HG02642 (cell line): ENCODE data around the gene ABTB2.

Source experiments
- ATAC-seq: cut with Tn5 transposase; IDR thresholded peaks from one replicate; pipeline ENCODE4 v1.9.1; 2021; ENCODE audit warnings: mild to moderate bottlenecking; ENCODE audit not compliant: unreplicated experiment, poor library complexity

ABTB2 gene

DNA sequence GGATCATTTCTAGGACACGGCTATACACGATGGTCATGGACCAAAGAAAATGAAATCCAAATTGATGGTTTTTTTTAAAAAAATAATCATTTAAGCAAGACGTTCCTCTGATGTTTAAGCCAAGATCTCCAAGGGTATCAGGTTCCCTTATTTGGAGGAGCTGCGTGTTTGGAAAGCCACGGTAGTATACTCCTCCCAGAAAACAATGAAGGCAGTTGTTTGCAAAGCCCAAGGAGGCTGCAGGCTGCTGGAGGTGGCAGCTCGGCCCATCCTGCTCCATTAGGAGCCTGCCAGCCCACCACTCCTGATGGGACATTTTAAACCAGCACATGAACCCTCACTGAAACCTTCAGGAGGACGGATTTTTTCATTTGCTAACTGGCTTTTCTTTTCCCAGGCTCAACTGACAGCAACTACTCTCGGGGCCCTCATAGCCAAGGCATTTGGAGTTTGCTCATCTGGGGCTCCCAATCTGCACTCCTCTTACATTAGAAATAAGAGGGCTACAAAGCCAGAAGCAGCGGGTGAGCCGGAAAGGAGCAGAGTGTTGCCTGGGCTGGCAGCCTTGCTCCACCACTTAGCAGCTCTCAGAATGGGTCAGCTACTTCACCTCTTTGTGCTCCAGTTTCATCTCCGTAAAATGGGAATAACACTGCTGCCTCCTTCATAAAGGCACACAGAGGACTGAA, 58.4 kb downstream of the ABTB2 start:
- no peak for ATAC-seq

DNA sequence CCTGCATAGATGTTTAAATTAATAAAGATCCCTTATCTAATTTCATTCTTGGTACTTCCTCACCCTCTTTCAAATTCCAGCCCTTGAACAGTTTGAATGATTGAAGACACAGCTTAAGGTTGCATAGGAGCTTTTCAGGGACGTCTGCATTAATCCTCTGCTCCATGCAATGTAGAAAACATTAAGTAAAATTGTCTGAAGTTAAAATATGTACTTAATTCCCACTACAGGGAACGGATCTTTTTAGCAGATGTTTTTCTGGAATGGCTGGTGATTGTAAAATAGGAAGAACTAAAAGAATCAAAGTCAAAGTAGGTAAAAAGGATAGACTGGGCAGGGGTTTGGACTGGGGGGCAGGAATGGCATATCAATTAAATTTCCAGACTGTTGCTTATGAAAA, 58.9 kb downstream of the ABTB2 start:
- ATAC-seq = no peak

DNA sequence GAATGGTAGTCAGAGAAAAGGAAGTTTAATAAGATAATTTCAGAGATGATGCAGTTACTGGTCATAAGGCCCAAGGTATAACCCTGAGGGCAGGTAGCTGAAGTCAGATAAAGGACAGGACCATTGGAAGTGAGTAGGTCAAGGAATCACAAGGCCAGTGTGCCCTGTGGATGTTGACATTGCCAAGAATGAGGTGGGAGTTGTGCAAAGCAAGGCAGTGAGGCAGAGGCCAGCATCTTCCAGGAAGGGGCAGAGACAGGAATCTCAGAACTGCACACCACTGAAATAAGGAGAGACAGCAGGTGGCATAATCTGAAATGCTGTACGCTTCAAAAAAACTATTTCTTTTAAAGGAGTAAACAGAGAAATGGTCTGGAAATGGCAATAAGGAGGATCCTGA, 61.4 kb downstream of the ABTB2 start:
- ATAC-seq = no peak

DNA sequence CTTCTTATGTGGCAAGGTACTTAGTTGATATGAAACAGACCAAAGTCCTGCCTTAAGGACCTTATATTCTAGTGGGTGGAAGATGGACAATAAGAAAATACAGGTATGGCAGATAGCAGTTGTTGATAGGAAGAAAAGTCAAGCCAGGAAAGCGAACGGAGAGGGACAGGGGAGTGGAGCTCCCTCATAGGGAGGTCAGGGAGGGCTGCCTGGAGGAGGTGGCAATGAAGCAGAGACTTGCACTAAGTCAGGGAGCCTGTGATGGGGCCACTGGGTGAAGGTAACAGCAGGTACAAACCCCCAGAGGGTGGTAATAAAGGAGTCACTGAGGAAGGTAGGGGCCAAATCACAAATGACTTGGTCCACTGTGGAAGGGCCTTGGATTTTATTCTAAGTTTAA, 65.3 kb downstream of the ABTB2 start:
- ATAC-seq = no peak

DNA sequence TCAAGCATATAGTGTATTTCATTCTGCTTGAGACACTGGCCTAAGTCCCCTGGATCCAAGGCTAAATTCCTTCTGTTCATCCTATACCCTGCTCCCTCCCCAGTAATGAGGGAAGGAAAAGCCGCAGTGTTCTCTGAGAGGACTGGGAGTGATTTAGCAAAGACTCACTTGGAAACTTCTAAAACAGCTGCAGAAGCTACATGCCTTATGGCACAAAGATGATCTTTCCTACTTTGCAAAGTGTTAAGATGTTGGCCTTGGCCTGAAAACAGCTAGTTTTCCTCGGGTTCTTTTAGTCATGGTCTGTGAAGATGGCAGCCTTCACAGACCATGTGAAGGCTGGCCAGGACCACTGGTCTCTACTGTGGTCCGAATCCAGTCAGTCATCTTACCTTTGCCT, 65.7 kb downstream of the ABTB2 start:
- ATAC-seq = no peak

DNA sequence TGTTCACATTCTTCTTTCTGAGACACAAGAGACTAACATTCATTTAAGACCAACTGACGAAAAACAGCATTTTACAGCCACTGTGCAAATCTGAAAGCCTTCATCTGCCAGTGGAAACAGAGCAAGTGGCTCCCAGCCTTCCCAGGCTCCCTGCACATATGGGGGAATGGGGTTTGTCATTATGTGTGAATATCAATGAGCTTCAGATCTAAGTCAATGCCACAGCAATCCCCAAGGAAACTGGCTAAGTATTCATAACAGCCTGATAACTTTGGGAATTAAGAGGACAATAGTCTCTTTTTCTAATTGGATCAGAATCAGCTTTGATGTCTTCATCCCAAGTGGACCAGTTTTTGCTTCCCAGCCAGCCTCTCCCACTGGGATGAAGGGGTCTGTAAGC, 66.9 kb downstream of the ABTB2 start:
- ATAC-seq = no peak

DNA sequence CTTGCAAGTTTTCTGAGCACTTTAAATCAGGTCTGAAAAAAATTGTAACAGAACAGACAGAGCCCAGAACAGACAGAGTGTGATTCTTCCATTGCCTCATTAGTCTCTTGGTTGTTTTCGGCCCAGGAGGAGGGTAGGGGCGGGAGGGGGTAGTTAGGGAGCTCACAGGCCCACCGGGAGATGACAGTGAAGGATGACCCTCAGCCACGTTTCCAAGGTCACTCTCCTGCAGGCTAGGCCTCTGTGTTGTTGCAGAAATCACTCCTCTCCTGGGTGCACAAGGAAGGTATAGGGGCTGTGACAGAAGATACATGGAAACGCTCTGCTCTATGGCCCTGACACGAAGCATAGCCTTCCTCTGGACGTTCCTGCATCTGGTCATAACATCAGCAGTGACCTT, 69.3 kb downstream of the ABTB2 start:
- no peak for ATAC-seq

DNA sequence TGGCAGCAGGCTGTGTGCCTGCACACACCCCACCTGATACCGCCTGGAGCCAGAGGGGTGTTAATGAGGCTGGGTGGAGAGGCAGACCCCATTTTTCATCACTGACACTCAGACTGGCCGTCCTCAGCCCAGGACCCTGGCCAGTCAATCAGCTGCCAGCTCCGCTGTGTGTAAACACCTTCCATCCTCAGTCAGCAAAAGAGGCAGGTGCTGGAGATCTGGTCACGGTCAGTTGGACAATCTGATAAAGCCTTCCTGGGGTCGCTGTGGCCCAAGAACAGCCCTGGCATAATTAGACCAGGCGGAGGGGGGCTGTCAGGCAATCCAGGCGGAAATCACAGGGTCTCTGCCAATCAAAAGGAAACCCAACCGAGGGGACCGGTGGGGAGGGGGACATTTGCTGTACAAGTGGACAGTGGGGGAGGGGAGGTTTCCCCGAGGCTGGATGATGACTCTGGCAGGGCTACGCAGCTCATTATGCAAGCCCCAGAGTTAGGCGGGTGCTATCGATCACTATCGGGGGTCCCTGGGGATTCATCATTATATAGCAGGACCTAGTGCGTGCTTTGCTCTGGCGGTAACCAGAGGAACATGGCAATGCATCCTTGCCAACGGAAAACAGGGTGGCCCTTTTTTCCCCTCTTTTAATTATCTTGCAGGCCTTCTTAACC, 72.9 kb downstream of the ABTB2 start:
- no peak for ATAC-seq

DNA sequence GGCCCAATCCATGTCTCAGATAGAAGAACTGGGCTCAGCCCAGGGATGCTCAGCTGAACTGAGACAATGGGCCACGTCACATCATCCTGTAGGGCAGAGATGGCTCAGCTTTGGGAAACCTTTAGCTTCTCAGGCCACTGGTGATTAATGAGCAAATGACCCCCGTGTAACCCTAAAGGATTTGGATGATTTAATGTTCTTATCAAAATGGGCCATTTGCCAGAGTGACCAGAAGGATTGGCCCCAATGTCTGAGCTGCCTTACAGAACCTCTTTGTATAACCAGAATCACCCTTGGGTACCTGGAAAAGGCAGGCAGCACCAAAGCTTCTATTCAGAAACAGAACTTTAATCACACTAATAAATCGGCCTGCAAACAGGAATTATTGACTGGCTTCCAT, 73.7 kb downstream of the ABTB2 start:
- no peak for ATAC-seq

DNA sequence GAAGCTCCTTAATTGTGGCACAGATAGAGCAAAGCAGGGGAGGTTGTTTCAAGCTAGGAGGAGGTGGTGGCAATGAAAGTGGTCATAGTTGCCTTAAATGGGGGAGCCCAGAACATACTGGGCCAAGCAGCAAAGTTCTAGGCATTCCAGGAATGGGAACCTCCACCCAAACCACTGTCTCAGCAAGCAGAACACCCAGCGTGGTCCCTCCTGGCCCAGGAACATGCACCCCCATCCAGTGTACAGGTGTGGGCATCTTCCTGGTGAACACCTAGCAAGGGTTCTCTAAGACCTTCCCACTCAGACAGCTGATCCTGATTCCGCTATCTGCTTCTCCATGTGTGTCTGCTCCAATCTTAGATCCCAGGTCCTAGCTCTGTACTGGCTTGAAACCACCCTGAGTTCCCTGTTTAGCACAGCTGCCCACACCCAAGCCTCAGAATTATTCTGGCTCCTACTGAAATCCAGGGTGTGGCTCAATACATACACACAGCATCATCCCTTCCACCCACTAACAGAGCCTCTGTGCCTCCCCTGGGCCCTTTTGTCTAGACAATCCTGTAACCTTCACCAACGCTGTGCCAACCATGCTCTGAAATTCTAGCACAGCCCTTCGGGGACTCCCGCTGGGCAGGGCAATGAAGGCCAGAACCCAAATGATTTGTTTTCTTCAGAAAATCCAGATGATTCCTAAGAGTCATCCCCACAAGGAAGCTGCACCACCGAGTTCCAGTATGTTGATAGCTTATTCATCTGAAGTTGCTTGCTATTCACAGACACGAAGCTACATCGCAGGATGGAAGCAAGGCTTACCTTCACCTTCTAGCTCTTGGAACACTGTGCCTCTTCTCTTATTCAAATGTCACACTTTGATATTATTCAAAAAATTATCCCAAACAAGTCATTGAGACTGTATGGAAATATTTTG, 76.6 kb downstream of the ABTB2 start:
- no peak for ATAC-seq

DNA sequence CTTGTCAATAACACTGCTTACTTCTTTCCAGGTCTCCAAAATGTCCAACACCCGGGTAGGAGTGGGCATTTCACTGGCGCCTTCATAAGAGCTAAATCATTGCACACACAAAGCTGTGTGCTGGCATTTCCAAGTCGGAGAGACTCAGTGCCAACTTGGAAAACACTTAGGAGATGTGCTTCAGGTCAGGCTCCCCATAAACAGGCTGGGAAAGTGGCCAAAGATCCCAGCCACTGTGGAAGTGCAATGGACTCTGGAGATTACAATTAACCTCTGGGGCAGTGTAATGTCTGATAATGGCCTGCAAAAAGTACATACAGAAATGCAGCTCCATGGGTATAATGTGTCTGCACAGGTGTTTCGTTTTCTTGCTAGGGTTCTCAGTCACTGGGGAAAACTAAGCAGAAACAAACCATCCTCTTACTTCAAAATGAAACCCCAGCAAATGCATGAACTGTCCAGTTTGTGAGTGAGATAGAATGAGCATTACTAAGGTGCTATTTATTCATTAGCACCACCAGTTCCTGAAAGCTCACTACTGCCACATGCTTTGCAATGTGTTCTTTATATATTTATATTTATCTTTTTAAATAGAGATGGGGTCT, 79.0 kb downstream of the ABTB2 start:
- ATAC-seq = peak; percentile 78

DNA sequence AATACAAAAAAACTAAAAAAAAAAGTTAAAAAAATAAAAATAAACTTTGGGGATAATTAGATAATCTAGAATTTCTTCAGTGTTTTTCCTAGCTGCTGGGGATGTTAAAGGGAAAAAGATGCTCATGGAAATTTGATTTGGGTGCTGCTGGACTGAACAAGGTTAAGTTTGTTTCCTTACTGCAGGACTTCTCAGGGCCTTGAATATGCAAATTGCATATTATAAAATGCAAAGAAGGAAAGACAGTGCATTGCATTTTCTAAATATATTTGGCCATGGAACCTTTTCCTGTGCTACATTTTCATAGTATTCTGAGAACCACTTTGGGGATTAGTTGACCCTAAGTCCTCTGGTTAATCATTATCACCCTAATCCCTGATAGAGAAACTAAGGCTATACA, 79.6 kb downstream of the ABTB2 start:
- no peak for ATAC-seq

DNA sequence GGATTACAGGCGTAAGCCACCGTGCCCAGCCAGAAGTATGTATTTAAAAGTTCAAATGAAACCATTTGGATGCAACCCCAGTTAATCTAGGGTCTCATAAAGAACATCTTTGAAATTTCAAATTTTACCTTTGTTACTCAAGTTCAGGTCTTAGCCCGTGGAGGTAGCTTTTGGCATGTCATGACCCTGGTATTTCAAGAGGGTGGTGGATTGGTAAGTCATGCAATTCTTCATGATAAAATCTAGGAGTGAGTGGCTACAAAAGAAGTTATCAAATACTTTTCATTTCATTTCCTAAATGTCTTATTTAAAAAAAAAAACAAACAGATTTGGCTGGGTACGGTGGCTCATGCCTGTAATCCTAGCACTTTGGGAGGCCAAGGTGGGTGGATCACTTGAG, 80.6 kb downstream of the ABTB2 start:
- no peak for ATAC-seq

DNA sequence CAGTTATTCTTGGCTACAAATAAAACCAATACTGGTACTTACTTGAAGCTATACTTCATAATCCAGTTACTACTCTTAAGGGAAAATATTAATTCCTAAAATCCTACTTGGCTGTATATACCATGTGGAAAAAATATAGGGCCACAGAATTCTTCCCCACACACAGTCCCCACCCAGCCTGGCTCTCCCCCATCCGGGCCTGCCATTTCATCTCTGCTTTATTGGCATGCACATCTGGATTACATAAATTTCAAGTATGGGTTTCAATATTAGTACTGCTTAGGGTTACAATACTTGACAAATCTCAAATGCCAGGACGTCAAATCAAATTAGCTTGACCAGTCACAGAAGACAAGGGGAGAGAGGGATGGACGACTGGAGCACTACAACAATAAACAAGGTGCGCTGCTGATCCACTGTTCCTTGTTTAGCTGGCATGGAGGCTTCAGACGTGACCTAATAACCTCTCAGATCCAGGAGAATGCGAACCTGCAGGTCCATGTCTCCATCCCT, 81.4 kb downstream of the ABTB2 start:
- no peak for ATAC-seq

DNA sequence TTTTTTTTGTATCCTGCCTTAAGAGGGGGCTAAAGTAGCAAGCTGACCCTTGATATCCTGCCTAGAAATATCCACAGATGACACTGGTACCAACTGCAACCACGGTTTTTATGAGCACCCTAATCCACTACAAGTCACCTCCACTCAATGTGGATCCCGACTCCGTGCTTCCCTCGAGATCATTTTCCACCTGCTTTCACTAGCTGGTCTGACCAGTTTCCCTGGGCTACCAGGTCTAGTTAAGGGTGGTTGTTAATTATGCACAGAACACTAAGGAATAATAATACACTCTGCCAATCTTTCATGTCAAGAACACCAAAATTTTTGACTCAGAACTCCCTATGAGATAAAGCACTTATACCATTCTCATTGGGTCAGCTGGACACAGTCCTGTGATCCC, 82.3 kb downstream of the ABTB2 start:
- ATAC-seq = no peak

DNA sequence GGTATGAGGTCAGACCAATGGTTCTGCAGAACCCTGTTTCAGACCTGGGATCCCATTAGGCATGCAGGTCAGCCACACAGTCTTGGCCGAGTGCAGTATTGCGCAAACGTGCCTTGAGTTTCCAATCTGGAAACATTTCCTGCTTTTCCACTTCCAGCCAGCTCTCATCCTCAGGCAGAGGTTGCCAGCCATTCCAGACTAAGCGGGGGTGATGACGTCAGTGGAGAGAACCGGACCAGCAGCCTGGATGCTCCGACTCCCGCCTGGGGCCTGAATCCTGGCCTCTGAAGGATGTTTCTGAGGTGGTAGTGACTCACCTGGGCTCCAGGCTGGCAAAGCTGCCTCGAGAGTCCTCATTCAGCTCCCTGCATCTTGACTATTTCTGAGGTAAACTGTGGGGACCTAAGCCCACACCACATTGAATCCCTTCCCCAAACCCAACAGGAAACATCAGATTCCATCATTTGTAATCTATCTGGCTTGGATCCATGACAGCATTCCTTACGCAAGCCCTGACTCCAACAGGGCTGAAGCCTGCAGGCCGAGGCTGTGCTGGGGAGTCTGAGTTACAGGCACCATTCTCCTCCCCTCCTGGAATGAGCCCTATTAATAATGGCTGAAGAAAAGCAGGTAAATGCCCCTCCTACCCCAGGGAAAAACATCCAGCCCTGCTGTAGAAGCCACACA, 83.0 kb downstream of the ABTB2 start:
- no peak for ATAC-seq

DNA sequence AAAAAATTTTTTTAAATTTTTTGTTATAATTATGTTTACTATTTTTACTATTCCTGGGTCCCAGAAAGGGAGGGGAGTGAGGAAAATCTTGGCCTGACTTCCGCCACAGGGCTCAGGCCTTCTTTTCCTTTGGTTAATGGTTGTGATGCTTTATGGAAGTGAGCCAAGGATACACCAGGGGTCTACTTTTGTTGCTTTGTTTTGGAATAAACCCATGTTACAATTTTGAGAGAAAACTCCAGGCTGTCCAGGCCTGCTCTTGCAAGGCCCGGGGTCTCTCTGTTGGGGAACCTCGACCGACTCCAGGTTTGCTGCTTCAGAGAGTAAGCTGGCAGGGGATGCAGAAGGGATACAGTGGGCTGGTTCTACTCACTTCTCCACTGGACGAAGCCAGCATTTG, 84.7 kb downstream of the ABTB2 start:
- no peak for ATAC-seq

DNA sequence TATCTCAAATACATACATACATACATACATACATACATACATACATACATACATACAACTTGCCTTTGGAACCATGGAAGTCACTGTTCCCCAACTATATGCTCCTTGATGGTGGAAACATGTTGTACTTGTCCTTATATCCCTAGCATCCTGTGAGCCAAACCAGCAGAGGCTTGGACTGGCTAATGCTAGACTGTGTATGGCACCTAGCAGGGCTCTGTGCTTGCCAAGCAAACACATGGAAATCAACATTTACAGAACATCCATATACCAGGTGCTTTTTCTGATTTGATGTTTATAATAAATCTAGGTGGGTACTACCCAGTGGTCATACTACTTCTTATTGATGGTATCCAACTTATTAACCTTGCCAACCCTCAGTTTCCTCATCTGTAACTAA, 86.1 kb downstream of the ABTB2 start:
- no peak for ATAC-seq

DNA sequence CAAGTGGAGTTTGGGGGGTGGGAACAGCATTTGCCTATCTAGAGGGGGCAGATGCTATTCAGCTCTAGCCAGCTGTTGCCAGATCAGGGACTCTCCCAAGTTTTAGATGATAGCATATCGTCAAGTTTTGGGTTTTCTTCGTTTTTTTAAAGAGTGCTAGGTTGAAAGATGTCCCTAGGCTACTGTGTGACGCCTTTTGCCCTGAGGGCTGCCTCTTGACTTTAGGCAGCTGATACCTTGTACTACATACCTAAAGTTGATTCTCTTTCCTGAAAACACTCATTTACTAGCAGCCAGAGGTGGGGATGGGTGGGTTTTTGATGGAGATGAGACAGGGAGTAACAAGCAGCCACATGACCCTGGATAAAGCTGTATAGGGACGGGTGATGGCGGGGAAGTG, 87.1 kb downstream of the ABTB2 start:
- no peak for ATAC-seq

DNA sequence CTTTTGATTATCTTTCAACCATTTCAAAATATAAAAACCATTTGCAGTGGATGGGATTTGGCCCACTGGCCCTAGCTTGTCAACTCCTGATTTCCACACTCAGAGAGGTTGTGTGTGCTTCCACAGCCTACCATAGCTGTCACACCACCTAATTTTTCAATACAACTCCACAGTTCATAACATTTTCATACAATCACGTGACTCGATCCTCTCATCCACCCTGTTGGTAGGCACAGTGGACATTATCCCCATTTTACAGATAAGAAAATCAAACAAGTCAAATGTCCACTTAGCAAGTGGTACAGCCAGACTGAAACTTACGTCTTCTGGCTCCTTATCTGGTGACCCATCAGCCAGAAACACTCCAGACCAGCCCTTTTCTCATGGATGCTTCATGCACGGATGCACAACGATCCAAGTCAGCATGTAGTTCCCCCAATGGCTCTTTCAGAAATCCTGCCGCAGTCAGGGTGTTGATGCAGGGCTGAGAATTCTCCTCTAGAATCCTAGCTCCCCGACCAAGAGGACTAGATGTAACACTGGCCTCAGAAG, 88.0 kb downstream of the ABTB2 start:
- ATAC-seq = no peak
